SK-N-SH (cell line): ENCODE results near the gene ZNF425.

ENCODE experiments used
- ELF1 ChIP-seq: IDR thresholded peaks from 2 replicates; pipeline ENCODE4 v1.4.0; 2012
- EP300 ChIP-seq, 2 experiments: IDR thresholded peaks; 2 replicates each; pipeline versions ENCODE4 v1.4.0 to v1.6.1; 2012; ENCODE audit warnings: borderline replicate concordance in 1 of 2, low read depth in 1 of 2, low read length in 1 of 2
- EZH2phosphoT487 ChIP-seq: fragments of 200-600 bp; sonication (generic); IDR thresholded peaks from 2 replicates; pipeline ENCODE4 v1.6.1; 2017; ENCODE audit warnings: low read depth, mixed run types, mild to moderate bottlenecking, antibody characterized with exemption, moderate library complexity, borderline replicate concordance
- GATA2 ChIP-seq: sonication (generic); formaldehyde crosslinking; IDR thresholded peaks from 2 replicates; pipeline ENCODE4 v1.5.0; 2020; ENCODE audit warnings: mild to moderate bottlenecking, missing genetic modification reagents
- POLR2AphosphoS5 ChIP-seq: IDR thresholded peaks from 2 replicates; pipeline ENCODE4 v1.6.1; 2012; ENCODE audit warnings: low read depth, low read length
- RAD21 ChIP-seq: IDR thresholded peaks from 2 replicates; pipeline ENCODE4 v1.6.1; 2012; ENCODE audit warnings: mild to moderate bottlenecking, low read length
- RCOR1 ChIP-seq: fragments of 150-350 bp; IDR thresholded peaks from 2 replicates; pipeline ENCODE4 v1.6.1; 2017; ENCODE audit warnings: antibody characterized with exemption, low read length
- SIN3A ChIP-seq: IDR thresholded peaks from 2 replicates; pipeline ENCODE4 v1.6.1; 2012; ENCODE audit warnings: low read depth, mild to moderate bottlenecking, low read length, moderate library complexity, borderline replicate concordance
- TF ChIP-seq, protein P1 (sequence below): fragments of 200-600 bp; sonication (generic); IDR thresholded peaks from 2 replicates; pipeline ENCODE4 v1.6.1; 2017; ENCODE audit warnings: antibody characterized with exemption, mild to moderate bottlenecking, moderate library complexity
- TF ChIP-seq, protein P2 (sequence below): IDR thresholded peaks from 2 replicates; pipeline ENCODE4 v1.4.0; 2012; ENCODE audit warnings: low read depth
- TF ChIP-seq, protein P3 (sequence below): fragments of 150-350 bp; IDR thresholded peaks from 2 replicates; pipeline ENCODE4 v1.6.1; 2017; ENCODE audit warnings: antibody characterized with exemption, low read length, low read depth, borderline replicate concordance

GRCh38 chr7:149074116-149074885, 51.8 kb downstream of the ZNF425 start:
- no peak for TF ChIP-seq POLR2AphosphoS5
- no peak for TF ChIP-seq GATA2 (CRISPR knock-in tag)
- no peak for TF ChIP-seq RAD21
- TF ChIP-seq, protein P1, sequence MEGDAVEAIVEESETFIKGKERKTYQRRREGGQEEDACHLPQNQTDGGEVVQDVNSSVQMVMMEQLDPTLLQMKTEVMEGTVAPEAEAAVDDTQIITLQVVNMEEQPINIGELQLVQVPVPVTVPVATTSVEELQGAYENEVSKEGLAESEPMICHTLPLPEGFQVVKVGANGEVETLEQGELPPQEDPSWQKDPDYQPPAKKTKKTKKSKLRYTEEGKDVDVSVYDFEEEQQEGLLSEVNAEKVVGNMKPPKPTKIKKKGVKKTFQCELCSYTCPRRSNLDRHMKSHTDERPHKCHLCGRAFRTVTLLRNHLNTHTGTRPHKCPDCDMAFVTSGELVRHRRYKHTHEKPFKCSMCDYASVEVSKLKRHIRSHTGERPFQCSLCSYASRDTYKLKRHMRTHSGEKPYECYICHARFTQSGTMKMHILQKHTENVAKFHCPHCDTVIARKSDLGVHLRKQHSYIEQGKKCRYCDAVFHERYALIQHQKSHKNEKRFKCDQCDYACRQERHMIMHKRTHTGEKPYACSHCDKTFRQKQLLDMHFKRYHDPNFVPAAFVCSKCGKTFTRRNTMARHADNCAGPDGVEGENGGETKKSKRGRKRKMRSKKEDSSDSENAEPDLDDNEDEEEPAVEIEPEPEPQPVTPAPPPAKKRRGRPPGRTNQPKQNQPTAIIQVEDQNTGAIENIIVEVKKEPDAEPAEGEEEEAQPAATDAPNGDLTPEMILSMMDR = no peak
- TF ChIP-seq EP300 (IDR thresholded peaks at IDR 0.05; ENCODE audit: borderline replicate concordance in 1 of 2, low read depth in 1 of 2, low read length in 1 of 2) = no peak
- TF ChIP-seq EZH2phosphoT487 = no peak
- no peak for TF ChIP-seq SIN3A
- no peak for TF ChIP-seq ELF1
- TF ChIP-seq, protein P2, sequence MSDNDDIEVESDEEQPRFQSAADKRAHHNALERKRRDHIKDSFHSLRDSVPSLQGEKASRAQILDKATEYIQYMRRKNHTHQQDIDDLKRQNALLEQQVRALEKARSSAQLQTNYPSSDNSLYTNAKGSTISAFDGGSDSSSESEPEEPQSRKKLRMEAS = no peak
- TF ChIP-seq, protein P3, sequence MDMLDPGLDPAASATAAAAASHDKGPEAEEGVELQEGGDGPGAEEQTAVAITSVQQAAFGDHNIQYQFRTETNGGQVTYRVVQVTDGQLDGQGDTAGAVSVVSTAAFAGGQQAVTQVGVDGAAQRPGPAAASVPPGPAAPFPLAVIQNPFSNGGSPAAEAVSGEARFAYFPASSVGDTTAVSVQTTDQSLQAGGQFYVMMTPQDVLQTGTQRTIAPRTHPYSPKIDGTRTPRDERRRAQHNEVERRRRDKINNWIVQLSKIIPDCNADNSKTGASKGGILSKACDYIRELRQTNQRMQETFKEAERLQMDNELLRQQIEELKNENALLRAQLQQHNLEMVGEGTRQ = no peak
- no peak for TF ChIP-seq RCOR1
